HG03103 (cell line): ENCODE data around the gene HS1BP3.

ENCODE experiments used
- ATAC-seq: cut with Tn5 transposase; IDR thresholded peaks from one replicate; pipeline ENCODE4 v1.9.1; 2021; ENCODE audit warnings: low read depth; ENCODE audit not compliant: unreplicated experiment

HS1BP3 gene

DNA sequence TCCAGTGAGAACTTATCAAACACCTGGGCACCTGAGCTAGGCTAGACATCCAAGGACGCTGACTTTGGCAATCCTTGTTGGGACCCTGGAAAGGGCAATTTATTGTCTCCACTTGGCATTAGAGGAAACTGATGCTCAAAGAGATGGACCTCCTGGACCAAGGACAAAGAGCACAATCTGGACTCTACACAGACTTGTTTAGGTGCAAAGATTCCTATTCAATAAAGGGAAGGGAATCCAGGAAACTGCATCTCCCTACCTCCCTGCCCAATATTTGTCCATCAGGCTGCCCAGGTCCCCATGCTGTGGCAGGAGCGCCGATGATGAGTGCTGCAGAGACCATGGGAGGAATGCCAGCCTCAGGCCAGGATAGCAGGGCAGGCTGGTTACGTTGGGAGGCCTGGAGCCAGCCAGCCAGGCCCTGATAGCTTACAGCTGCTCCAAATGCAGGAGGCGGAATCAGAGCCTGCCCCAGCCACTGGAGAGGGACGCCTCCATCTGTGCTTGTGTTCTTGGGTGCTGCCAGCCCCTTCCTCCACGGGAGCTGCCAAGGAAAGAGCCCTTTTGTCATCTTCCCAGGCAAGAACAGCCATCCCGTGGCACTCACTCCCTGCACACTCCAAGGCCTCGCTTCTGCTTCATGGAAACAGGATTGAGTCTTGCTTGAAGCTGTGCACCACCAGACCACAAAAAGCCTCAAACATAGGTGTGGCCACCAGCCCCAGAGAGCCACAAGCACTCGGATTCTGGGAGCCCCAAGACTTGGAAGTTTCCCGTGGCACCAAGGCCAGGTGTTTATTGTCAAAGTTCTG lies 60.0 kb downstream of the HS1BP3 start:
- no peak for ATAC-seq

DNA sequence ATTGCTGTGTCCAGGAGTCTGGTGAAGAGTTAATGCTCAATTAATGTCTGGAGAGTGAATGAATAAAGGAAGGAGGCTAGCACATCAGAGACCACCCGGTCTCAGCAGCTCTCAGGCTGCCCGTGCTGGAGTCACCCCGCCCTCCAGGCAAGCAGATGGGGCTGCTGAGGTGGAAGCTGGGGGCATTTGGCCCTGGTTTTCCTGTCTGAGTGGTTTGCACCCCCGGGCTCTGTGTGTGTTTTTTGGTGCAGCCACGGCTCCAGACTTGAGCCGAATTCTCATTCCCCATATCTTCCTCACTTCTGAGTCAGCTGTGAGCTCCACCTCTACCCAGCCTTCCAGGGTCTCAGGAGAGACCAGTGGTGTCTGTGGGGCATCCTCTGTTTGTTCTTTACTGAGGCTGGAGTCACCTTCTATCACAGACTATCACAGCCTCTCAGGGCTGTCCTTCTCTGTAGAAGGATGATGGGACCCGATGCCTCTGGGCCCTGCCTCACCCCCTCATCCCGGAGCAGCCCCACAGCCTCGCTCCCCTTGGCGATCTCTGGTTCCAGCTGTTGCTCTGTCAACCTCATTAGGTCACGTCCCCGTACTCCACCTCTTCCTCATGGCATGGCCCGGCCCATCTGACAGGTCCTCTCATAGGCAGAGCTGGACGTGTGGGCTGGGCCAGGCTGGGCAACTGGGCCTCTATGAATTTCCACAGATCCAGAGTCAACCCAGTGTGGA lies 60.8 kb downstream of the HS1BP3 start:
- no peak for ATAC-seq

- ATAC-seq = no peak
Measured at GRCh38 chr2:20588918-20589871, 61.7 kb downstream of the HS1BP3 start.

DNA sequence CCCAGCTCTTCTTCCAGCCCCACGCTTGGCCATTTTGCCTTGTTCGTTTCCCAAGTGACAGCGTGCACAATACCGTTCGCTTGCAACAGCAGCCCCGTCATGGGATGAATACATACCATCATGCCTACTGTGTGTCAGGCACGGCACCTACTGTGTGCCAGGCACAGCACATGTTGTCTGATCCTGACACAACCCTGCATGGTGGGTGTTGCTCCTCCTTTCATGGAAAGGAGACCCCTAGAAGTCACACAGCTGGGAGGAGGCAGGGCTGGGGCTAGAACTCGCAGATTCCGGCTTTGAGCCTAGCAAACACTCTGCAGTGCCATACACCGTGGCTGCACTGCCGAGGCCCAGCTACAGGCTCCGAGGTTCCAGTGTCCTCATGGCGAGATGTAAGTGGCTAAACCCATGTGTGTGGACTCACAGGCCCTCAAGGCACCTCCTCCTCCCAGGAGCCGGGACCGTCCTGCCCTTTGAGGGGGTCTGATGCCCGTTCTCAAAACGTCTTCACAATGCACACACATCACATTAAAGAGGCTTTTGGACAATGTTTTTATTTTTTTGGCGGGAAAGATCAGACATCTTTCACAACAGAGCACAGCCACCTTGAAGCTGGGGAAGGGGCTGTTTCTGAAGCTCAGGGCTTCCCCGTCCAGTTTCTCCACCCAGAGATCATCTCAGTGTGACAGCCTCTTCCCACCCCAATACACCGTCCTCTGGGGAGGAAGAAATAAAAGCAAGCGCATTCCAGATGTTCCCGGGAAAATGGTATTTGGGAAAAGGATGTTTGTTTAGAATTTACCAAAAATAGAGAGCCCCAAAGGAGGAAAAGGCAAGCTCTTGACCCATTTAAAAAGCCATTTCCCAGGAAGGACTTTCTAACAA lies 64.9 kb downstream of the HS1BP3 start:
- no peak for ATAC-seq

DNA sequence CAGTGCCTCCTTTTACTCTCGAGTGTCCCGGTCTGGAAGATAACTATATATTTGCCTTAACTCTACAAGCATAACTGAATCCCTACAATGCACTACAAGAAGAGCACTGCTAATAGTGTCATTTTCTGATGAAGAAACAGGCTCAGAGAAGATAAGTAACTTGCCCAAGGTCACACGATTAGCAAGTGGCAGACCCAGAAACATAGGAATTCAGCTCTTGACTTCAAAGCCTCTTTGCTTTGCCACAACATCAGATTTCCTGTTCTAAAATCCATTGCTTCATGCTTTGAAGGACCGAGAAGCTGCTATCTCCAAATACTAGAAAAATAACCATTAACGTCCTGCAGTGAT lies 65.6 kb downstream of the HS1BP3 start:
- no peak for ATAC-seq

- ATAC-seq = no peak
Measured at GRCh38 chr2:20584399-20585358, 66.2 kb downstream of the HS1BP3 start.

DNA sequence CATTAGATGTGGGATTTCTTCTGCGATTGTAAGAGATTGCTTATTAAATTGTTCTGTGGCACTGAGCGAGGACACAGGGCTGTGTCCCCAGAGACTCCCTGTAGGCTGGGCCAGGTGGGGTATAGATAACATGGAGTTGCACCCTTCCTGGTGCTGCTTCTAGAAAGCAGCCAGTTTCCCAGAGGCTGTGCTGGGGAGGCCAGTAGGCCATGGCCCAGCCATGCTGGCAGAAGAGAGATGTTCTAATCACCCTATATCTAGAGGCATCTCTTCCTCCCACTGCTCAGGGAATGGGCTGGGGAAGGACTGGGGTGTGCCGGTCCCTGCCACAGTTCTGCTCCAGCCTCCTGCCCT lies 66.9 kb downstream of the HS1BP3 start:
- ATAC-seq = no peak

GRCh38 chr2:20583425-20583881 lies 67.4 kb downstream of the HS1BP3 start:
- no peak for ATAC-seq

DNA sequence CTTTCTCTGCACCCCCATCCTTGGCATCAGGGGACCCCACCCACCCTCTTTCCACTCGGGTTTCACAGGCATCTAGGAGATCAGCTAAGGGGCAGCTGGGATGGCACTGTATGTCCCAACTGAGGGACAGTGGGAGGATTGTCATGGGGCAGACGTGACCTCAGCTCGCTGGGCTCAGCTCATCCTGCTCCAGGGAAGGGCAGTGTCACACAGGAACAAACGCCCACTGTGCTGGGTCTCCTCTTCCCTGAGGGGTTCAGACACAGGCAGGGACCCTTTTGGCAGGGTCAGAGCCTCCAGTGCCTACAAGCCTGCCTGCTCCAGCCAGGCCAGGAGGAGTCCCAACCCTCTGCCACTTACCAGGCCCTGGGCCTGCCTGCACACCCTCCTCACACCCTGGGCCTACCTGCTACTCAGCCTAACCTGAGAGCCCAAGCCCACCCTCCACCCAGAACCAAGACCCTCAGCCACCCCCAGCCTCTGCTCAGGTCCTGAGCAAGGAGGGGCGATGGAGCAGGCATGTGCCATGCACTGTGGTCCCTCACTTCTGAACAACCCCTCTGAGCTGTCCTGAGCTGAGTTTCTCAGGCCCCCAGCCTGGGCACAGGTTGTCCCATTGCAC lies 68.2 kb downstream of the HS1BP3 start:
- ATAC-seq = no peak

- ATAC-seq = no peak
Measured at GRCh38 chr2:20580690-20581437, 70.0 kb downstream of the HS1BP3 start.

DNA sequence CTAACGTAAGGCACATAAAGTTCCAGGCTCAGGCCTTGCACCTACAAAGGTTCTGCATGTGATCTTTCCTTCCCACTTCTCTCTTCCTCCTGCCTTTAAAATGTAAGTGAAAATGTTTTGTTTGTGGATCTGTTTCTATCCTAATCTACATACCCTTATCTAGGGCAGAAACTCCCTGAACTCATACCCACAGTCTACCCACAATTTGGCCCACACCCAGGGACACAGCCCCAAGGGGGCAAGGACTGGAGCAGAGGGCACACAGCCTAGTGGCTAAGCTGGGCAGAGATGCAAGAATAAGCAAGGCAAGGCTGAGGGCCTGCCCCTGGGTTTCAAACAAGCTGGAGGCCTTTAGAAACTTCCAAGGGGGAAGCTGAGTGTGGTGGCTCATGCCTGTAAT lies 71.0 kb downstream of the HS1BP3 start:
- no peak for ATAC-seq

DNA sequence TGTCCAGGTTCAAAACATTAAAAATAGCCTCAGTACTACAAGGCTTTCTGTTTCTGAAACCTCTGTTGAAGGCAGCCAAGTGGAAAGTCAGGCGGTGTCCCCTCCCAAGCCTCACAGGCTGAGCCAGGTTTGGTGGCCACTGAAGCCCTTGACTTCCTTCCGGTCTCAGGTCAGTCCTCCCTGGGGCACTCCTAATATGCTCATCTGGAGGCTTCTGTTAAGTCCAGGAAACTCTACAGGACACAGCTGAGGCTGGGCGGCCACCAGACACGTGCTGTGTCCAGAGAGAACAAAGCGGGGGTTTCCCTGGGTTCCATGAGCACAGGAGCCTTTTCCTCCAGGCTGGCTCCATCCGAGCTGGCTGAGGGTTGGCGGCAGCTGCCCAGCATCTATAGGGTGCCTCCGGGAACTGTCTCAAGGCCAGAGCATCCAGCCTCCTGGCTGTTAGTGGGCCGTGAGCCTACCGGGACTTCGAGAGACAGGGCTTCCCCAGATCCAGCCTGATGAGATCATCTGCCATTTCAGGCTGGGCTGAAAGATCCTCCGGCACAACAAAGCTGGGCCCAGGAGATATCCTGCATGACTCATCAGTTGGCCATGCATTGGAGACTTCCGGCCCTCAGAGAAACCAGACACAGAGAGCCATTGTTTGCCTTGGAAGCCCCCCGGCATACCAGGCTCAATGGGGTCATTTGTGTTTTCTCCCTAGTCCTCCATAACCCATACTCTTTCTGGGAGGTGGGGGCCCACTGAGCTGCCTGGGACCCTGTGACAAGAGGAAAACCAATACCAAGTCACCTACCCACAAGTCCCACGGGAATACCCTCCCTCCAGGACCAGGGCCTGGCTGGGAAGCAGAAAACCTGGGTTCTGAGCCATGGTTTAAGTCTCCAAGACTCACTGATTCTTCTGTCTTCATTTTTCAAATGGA lies 71.7 kb downstream of the HS1BP3 start:
- ATAC-seq = peak; percentile 59

GRCh38 chr2:20578266-20578894 lies 72.5 kb downstream of the HS1BP3 start:
- ATAC-seq = no peak

GRCh38 chr2:20577495-20578235 lies 73.2 kb downstream of the HS1BP3 start:
- ATAC-seq = no peak

DNA sequence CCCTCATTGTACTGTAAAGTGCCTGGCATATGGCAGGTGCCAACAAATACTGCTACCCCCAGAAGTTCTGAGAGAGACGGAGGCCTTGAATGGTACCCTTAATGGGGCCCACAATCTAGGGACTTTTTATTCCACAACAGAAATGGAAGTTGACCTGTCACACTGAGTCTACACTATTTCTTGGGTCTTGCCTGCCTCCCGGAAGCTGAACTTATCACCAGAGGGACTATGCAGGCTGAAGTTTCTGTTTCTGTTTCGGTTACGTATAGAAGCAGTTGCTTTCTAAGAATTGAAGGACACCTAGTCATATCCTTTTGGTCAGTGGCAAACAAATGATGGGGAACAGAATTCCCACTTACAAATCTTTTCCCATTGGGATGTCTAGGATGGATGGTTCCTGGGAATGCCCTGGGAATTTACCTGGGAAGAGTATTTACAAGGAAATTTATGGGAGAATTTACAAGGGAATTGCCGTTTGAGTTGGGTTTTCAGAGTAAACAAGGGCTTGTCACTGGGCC lies 74.2 kb downstream of the HS1BP3 start:
- ATAC-seq = peak; percentile 63
